Thyroid gland (tissue), 4 donors: ENCODE results near the gene PPIF.

Experiments used
- CTCF ChIP-seq, 6 experiments: fragments of 200-600 bp in 3 of 6; fragments of 450-650 bp in 3 of 6; sonication (generic) in 3 of 6; IDR thresholded peaks; one replicate each; pipeline ENCODE4 v1.5.1; 2016 to 2019; ENCODE audit warnings: antibody characterized with exemption in 6 of 6, mild to moderate bottlenecking in 2 of 6, inconsistent platforms in 1 of 6, moderate library complexity in 1 of 6
- POLR2A ChIP-seq, 2 donors: fragments of 450-650 bp; IDR thresholded peaks; one replicate each; pipeline ENCODE4 v1.6.1; 2017; ENCODE audit warnings: antibody characterized with exemption in 2 of 2, mild to moderate bottlenecking in 2 of 2, moderate library complexity in 1 of 2

GRCh38 chr10:79396520-79396919, 49.3 kb downstream of the PPIF start:
- no peak for TF ChIP-seq POLR2A (IDR thresholded peaks at IDR 0.05)
- no peak for TF ChIP-seq CTCF (IDR thresholded peaks at IDR 0.05)
